ENCODE results near the gene TBKBP1. TPM values are rescaled to one million over a fixed set of nuclear protein-coding genes. Genes with fewer than 3 reads are reported as not detected.

TBKBP1 gene
- total and polyA plus RNA-seq, 9 of the 15 experiments (the other 6 are each of a cell fraction or from before 2014, with no cell fraction given) = 0.03 to 15.6 (median 6.8) TPM

DNA sequence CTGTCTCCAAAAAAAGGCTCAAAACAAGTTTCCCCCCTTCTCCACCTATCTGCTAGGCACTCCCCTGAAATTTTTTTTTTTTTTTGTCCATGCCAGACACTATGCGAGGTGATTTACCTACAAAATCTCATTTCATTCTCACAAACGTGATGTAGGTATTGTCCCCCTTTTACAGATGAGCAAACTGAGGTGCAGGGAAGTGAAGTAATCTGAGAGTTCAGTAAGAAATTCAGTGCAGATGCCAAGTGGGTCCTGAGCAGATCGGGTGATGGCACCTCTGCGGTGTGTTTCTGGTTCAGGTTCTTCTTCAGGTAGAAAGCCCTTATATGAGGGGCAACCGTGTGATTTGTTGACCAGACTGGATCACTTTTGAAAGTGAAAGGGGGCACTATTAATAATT lies 9.7 kb downstream of the TBKBP1 start:
- ATAC-seq = no peak
- no peak for FAIRE-seq
- POLR2A ChIA-PET = interaction anchor here (0.7 to 1.0 kb wide), 2 partner anchors 13 to 15 kb away, joined by 3 to 4 read pairs; no protein-coding TSS in a partner anchor
- Histone ChIP-seq H3K27me3 (ENCODE audit: control insufficient read depth in 2 of 2, insufficient read depth in 2 of 2, low read length in 2 of 2) (no peaks in the 10 kb centered on the region), H3K36me3 (ENCODE audit: control insufficient read depth, insufficient read depth, low read length) (peaks cover 6% of the 10 kb centered on the region; the same call in 1 of the 3 replicates), H3K27ac (ENCODE audit: extremely low read depth, low read depth, low read length) (no peak overlapping the region), H3K9me3 (replicated peaks; ENCODE audit: control insufficient read depth, insufficient read depth, low read depth, low read length) (no peaks in the 10 kb centered on the region), H3K9me1 (ENCODE audit: control insufficient read depth, insufficient read depth, low read length) (peaks cover 8% of the 10 kb centered on the region), H3K4me1 (replicated peaks in 1 of 2; ENCODE audit: control insufficient read depth in 2 of 2, insufficient read depth in 2 of 2, low read length in 2 of 2) (peaks cover 31 to 58% of the 10 kb centered on the region in 2 experiments), H2AFZ (ENCODE audit: low read depth, low read length) (no peak overlapping the region), H3K4me2 (ENCODE audit: insufficient read depth, low read length) (no peak overlapping the region), H3K9ac (ENCODE audit: insufficient read depth in 1 of 2, low read depth in 2 of 2, low read length in 2 of 2) (0 out of 4 replicates have a peak overlapping the region, but pooled peaks of 1 of the 2 experiments have one; percentile 53), H4K20me1 (replicated peaks; ENCODE audit: control insufficient read depth, insufficient read depth, low read length) (no peaks in the 10 kb centered on the region; the same call in 1 of the 2 replicates), H3K79me2 (ENCODE audit: control insufficient read depth, insufficient read depth, low read length) (no peaks in the 10 kb centered on the region), H3K4me3 (no peak overlapping the region)
- CTCF ChIA-PET (ENCODE audit: low intra/inter-chr PET ratio) = no interaction called here
- in situ Hi-C loops (cut with MboI) (no loop called here), intact Hi-C loops (cut with micrococcal nuclease) (no loop called here)
- no TSS peak for BruUV-seq (replicated peaks)
- TF ChIP-seq, protein P1, sequence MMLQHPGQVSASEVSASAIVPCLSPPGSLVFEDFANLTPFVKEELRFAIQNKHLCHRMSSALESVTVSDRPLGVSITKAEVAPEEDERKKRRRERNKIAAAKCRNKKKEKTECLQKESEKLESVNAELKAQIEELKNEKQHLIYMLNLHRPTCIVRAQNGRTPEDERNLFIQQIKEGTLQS (IDR thresholded peaks at IDR 0.05) = no peak
- TF ChIP-seq, protein P1 (CRISPR knock-in tag; conservative IDR thresholded peaks at IDR 0.05) = no peak
- no peak for TF ChIP-seq PYGO2 (tag; IDR thresholded peaks at IDR 0.05)
- no peak for TF ChIP-seq PRMT5 (CRISPR knock-in tag; IDR thresholded peaks at IDR 0.05)
- peak; percentile 51 to 66; a peak in 3 of 4 replicates for TF ChIP-seq KDM1A (IDR thresholded peaks at IDR 0.05)
- TF ChIP-seq, protein P2, sequence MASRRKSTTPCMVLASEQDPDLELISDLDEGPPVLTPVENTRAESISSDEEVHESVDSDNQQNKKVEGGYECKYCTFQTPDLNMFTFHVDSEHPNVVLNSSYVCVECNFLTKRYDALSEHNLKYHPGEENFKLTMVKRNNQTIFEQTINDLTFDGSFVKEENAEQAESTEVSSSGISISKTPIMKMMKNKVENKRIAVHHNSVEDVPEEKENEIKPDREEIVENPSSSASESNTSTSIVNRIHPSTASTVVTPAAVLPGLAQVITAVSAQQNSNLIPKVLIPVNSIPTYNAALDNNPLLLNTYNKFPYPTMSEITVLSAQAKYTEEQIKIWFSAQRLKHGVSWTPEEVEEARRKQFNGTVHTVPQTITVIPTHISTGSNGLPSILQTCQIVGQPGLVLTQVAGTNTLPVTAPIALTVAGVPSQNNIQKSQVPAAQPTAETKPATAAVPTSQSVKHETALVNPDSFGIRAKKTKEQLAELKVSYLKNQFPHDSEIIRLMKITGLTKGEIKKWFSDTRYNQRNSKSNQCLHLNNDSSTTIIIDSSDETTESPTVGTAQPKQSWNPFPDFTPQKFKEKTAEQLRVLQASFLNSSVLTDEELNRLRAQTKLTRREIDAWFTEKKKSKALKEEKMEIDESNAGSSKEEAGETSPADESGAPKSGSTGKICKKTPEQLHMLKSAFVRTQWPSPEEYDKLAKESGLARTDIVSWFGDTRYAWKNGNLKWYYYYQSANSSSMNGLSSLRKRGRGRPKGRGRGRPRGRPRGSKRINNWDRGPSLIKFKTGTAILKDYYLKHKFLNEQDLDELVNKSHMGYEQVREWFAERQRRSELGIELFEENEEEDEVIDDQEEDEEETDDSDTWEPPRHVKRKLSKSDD (conservative IDR thresholded peaks at IDR 0.05; ENCODE audit: low read length) = no peak
- peak; percentile 91 for TF ChIP-seq BCOR (IDR thresholded peaks at IDR 0.05)
- TF ChIP-seq RCOR1 (IDR thresholded peaks at IDR 0.05; ENCODE audit: borderline replicate concordance in 1 of 2, low read depth in 2 of 2, low read length in 2 of 2) = peak in 1 of 2 experiments; percentile 46; a peak in 1 of 4 replicates
- TF ChIP-seq HDAC2 (IDR thresholded peaks at IDR 0.05) = peak; percentile 34; the same call in 1 of the 2 replicates
- TF ChIP-seq RUNX1 (IDR thresholded peaks at IDR 0.05; ENCODE audit: low read depth) = no peak
- peak; percentile 89 for TF ChIP-seq RBM25 (IDR thresholded peaks at IDR 0.05; ENCODE audit: low read depth, low read length, severe bottlenecking)
- 0 out of 3 replicates have a peak, but pooled peaks of 1 of the 2 experiments have one; percentile 25 for TF ChIP-seq CBX3 (IDR thresholded peaks at IDR 0.05; ENCODE audit: borderline replicate concordance in 1 of 2, low read length in 2 of 2)
- TF ChIP-seq MAFG (tag; conservative IDR thresholded peaks at IDR 0.05) = no peak
- no peak for TF ChIP-seq BACH1 (tag; IDR thresholded peaks at IDR 0.05)
- peak; percentile 77 for TF ChIP-seq CHD4 (IDR thresholded peaks at IDR 0.05; ENCODE audit: insufficient read depth, insufficient replicate concordance, low read depth, low read length, poor library complexity, severe bottlenecking)
- peak; percentile 20 for TF ChIP-seq DACH1 (IDR thresholded peaks at IDR 0.05; ENCODE audit: partially characterized antibody)
- TF ChIP-seq, protein P3, sequence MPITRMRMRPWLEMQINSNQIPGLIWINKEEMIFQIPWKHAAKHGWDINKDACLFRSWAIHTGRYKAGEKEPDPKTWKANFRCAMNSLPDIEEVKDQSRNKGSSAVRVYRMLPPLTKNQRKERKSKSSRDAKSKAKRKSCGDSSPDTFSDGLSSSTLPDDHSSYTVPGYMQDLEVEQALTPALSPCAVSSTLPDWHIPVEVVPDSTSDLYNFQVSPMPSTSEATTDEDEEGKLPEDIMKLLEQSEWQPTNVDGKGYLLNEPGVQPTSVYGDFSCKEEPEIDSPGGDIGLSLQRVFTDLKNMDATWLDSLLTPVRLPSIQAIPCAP (CRISPR knock-in tag; IDR thresholded peaks at IDR 0.05; ENCODE audit: borderline replicate concordance) = no peak
- DNase-seq (ENCODE audit: extremely low read depth in 1 of 4, low spot score in 3 of 4) = no peak
- WGBS (ENCODE audit: insufficient coverage, low coverage, missing lambda C conversion rate) = 80% methylated on average over 5 of the region's 5 CpGs
